HG03159 (cell line): ENCODE results near the gene NFIX.

ENCODE experiments used
- ATAC-seq: cut with Tn5 transposase; IDR thresholded peaks from one replicate; pipeline ENCODE4 v1.9.1; 2021; ENCODE audit warnings: mild to moderate bottlenecking, moderate library complexity; ENCODE audit not compliant: unreplicated experiment

The NFIX gene

GRCh38 chr19:13120031-13120430, 124.8 kb downstream of the NFIX start:
- no peak for ATAC-seq

GRCh38 chr19:13120817-13121216, 125.5 kb downstream of the NFIX start:
- ATAC-seq: no peak

GRCh38 chr19:13121551-13122274, 126.4 kb downstream of the NFIX start:
- ATAC-seq: no peak

GRCh38 chr19:13122275-13122878, 127.1 kb downstream of the NFIX start:
- ATAC-seq: no peak

GRCh38 chr19:13122980-13123957, 128.0 kb downstream of the NFIX start:
- no peak for ATAC-seq

GRCh38 chr19:13127051-13127450, 131.8 kb downstream of the NFIX start:
- ATAC-seq: no peak

- no peak for ATAC-seq
These were observed 132.7 kb downstream of the NFIX start for GRCh38 chr19:13127811-13128575.

GRCh38 chr19:13128583-13128982, 133.3 kb downstream of the NFIX start:
- ATAC-seq: no peak

GRCh38 chr19:13129384-13129783, 134.1 kb downstream of the NFIX start:
- ATAC-seq: no peak

GRCh38 chr19:13130886-13131490, 135.7 kb downstream of the NFIX start:
- no peak for ATAC-seq

- ATAC-seq: no peak
These were observed 137.4 kb downstream of the NFIX start for GRCh38 chr19:13132471-13133180.

GRCh38 chr19:13133241-13133870, 138.1 kb downstream of the NFIX start:
- ATAC-seq: no peak

- ATAC-seq: no peak
These were observed 139.4 kb downstream of the NFIX start for GRCh38 chr19:13134626-13135025.

- no peak for ATAC-seq
These were observed 140.1 kb downstream of the NFIX start for GRCh38 chr19:13135068-13136062.

- ATAC-seq: no peak
These were observed 142.1 kb downstream of the NFIX start for GRCh38 chr19:13137290-13137794.

GRCh38 chr19:13138171-13138915, 143.1 kb downstream of the NFIX start:
- no peak for ATAC-seq

GRCh38 chr19:13138916-13139198, 143.6 kb downstream of the NFIX start:
- no peak for ATAC-seq
